HepG2 (cell line): ENCODE results near the gene VAMP2. TPM values are rescaled to one million over a fixed set of nuclear protein-coding genes. Genes with fewer than 3 reads are reported as not detected.

Experiments used
- CSRNP2 ChIP-seq: sonication (generic); formaldehyde crosslinking; conservative IDR thresholded peaks from 2 replicates; pipeline ENCODE4 v1.8.0; 2022; ENCODE audit warnings: low read depth, missing genetic modification reagents
- GLI4 ChIP-seq: sonication (generic); formaldehyde crosslinking; IDR thresholded peaks from 2 replicates; pipeline ENCODE4 v1.5.1; 2020; ENCODE audit warnings: missing genetic modification reagents, mild to moderate bottlenecking, moderate library complexity, borderline replicate concordance
- MEIS2 ChIP-seq: sonication (generic); formaldehyde crosslinking; IDR thresholded peaks from 2 replicates; pipeline ENCODE4 v1.9.0; 2021; ENCODE audit warnings: mild to moderate bottlenecking, missing genetic modification reagents
- MTA3 ChIP-seq: sonication (generic); formaldehyde crosslinking; IDR thresholded peaks from 2 replicates; pipeline ENCODE4 v1.4.0; 2020; ENCODE audit warnings: missing genetic modification reagents
- NKX3-1 ChIP-seq: sonication (generic); formaldehyde crosslinking; IDR thresholded peaks from 2 replicates; pipeline ENCODE4 v1.5.0; 2020; ENCODE audit warnings: missing genetic modification reagents
- PPARG ChIP-seq: conservative IDR thresholded peaks from 2 replicates; pipeline ENCODE4 v1.6.1; 2016; ENCODE audit warnings: missing biosample characterization, missing genetic modification reagents
- RELA ChIP-seq: sonication (generic); formaldehyde crosslinking; IDR thresholded peaks from 2 replicates; pipeline ENCODE4 v1.4.0; 2020; ENCODE audit warnings: missing genetic modification reagents
- SCMH1 ChIP-seq: sonication (generic); formaldehyde crosslinking; IDR thresholded peaks from 2 replicates; pipeline ENCODE4 v1.9.0; 2021; ENCODE audit warnings: missing genetic modification reagents, mild to moderate bottlenecking, borderline replicate concordance
- SMAD9 ChIP-seq: sonication (generic); formaldehyde crosslinking; IDR thresholded peaks from 2 replicates; pipeline ENCODE4 v1.5.1; 2020; ENCODE audit warnings: mild to moderate bottlenecking, missing genetic modification reagents
- SMYD3 ChIP-seq: sonication (generic); formaldehyde crosslinking; IDR thresholded peaks from 2 replicates; pipeline ENCODE4 v1.8.1; 2023; ENCODE audit warnings: mild to moderate bottlenecking, missing genetic modification reagents
- THYN1 ChIP-seq: sonication (generic); formaldehyde crosslinking; IDR thresholded peaks from 2 replicates; pipeline ENCODE4 v1.8.1; 2023; ENCODE audit warnings: low read depth, mild to moderate bottlenecking, moderate library complexity, missing genetic modification reagents, borderline replicate concordance
- U2AF2 ChIP-seq: fragments of 200-400 bp; formaldehyde crosslinking; IDR thresholded peaks from 2 replicates; pipeline ENCODE4 v1.6.1; 2017; ENCODE audit warnings: low read depth, mild to moderate bottlenecking, low read length
- ZNF407 ChIP-seq: sonication (generic); formaldehyde crosslinking; IDR thresholded peaks from one replicate; pipeline ENCODE4 v1.5.1; 2020; ENCODE audit warnings: mild to moderate bottlenecking, missing genetic modification reagents; ENCODE audit errors: not compliant biosample characterization
- ZNF564 ChIP-seq: sonication (generic); formaldehyde crosslinking; IDR thresholded peaks from 2 replicates; pipeline ENCODE4 v1.8.1; 2023; ENCODE audit warnings: mild to moderate bottlenecking, missing genetic modification reagents
- ZNF597 ChIP-seq: sonication (generic); formaldehyde crosslinking; IDR thresholded peaks from 2 replicates; pipeline ENCODE4 v1.5.0; 2020; ENCODE audit warnings: missing genetic modification reagents
- ZNF644 ChIP-seq: IDR thresholded peaks from 2 replicates; pipeline ENCODE4 v1.6.1; 2016; ENCODE audit warnings: low read depth
- ZNF691 ChIP-seq: sonication (generic); formaldehyde crosslinking; IDR thresholded peaks from 2 replicates; pipeline ENCODE4 v1.4.0; 2020; ENCODE audit warnings: missing genetic modification reagents, low read depth, mild to moderate bottlenecking, borderline replicate concordance
- ZNF703 ChIP-seq: sonication (generic); formaldehyde crosslinking; IDR thresholded peaks from 2 replicates; pipeline ENCODE4 v1.5.1; 2020; ENCODE audit warnings: missing genetic modification reagents, mild to moderate bottlenecking, moderate library complexity, borderline replicate concordance
- ZNF878 ChIP-seq: sonication (generic); formaldehyde crosslinking; IDR thresholded peaks from 2 replicates; pipeline ENCODE4 v1.8.1; 2023; ENCODE audit warnings: mild to moderate bottlenecking, missing genetic modification reagents, moderate library complexity
- polyA plus RNA-seq, 8 experiments: library from polyadenylated mRNA; depleted of rRNA in 3 of 8; stranded (reverse) in 7 of 8; unstranded in 1 of 8; fragments of >200 nt; fragmentation: Illumina TruSeq in 4 of 8; extraction: Trizol in 4 of 8; gene quantifications; 2 replicates each; pipeline versions ENCODE4 v1.2.1 to v1.2.3, GENCODE V29; 2011 to 2016; ENCODE audit warnings: low read depth in 4 of 8, missing spikeins in 1 of 8, mixed read lengths in 1 of 8; ENCODE audit not compliant: insufficient read depth in 1 of 8
- total RNA-seq, 5 experiments: library from RNA; depleted of rRNA; stranded (reverse); fragments of >200 nt; fragmentation: Illumina TruSeq; extraction: Trizol; gene quantifications; 2 replicates each; pipeline ENCODE4 v1.2.3, GENCODE V29; 2016; ENCODE audit warnings: low read depth in 1 of 5

The VAMP2 gene
- total and polyA plus RNA-seq, 2 of the 13 experiments (the other 11 are each of a cell fraction or from before 2014, with no cell fraction given): 3.9 to 17.2 TPM

- TF ChIP-seq ZNF407 (CRISPR knock-in tag): no peak
- no peak for TF ChIP-seq PPARG (CRISPR knock-in tag)
- no peak for TF ChIP-seq SMYD3
- TF ChIP-seq SMAD9: no peak
- no peak for TF ChIP-seq NKX3-1 (CRISPR knock-in tag)
- TF ChIP-seq THYN1 (CRISPR knock-in tag): no peak
- no peak for TF ChIP-seq ZNF597
- no peak for TF ChIP-seq RELA
- TF ChIP-seq GLI4: no peak
- no peak for TF ChIP-seq ZNF703 (CRISPR knock-in tag)
- no peak for TF ChIP-seq ZNF564 (CRISPR knock-in tag)
- TF ChIP-seq MEIS2 (CRISPR knock-in tag): no peak
- TF ChIP-seq CSRNP2 (CRISPR knock-in tag): no peak
- TF ChIP-seq U2AF2: no peak
- TF ChIP-seq SCMH1 (CRISPR knock-in tag): no peak
- TF ChIP-seq ZNF878 (CRISPR knock-in tag): no peak
- TF ChIP-seq ZNF691: no peak
- TF ChIP-seq ZNF644 (CRISPR knock-in tag): no peak
- TF ChIP-seq MTA3 (CRISPR knock-in tag): no peak
Observed at GRCh38 chr17:8210761-8211458, 48.2 kb upstream of the VAMP2 start (continued).
